Measurements from ENCODE around the gene EREG.
"Not testable (repeated sequence)": the region's sequence is repeated elsewhere in the genome, so short reads cannot be mapped to it uniquely, and the experiment has no call there.

Gene EREG
- total RNA-seq, result 0 reads per million in 3 experiments

- DNase-seq, result no peak
These were observed at the start of gene EREG for GRCh38 chr4:74364652-74365491. EREG (plus strand) TSS chr4:74365145; CDS start chr4:74365309, 164 bp downstream.

GRCh38 chr4:74315376-74315775 is 49.6 kb upstream of the EREG start:
- DNase-seq, result no peak

GRCh38 chr4:74316397-74316796 is 48.5 kb upstream of the EREG start:
- no peak for DNase-seq

GRCh38 chr4:74317616-74318246 is 47.2 kb upstream of the EREG start:
- DNase-seq, result no peak

- DNase-seq, result no peak
These were observed 46.7 kb upstream of the EREG start for GRCh38 chr4:74318276-74318675.

- DNase-seq, result no peak
These were observed 45.5 kb upstream of the EREG start for GRCh38 chr4:74319470-74319869.

GRCh38 chr4:74320559-74321118 is 44.3 kb upstream of the EREG start:
- DNase-seq, result peak; percentile 9

GRCh38 chr4:74322301-74322700 is 42.6 kb upstream of the EREG start:
- DNase-seq, result no peak

- no peak for DNase-seq
These were observed 41.3 kb upstream of the EREG start for GRCh38 chr4:74323663-74324062.

- no peak for DNase-seq
These were observed 40.7 kb upstream of the EREG start for GRCh38 chr4:74324262-74324661.

- no peak for DNase-seq
These were observed 39.1 kb upstream of the EREG start for GRCh38 chr4:74325886-74326285.

- DNase-seq, result no peak
These were observed 37.2 kb upstream of the EREG start for GRCh38 chr4:74327762-74328161.

GRCh38 chr4:74328501-74328900 is 36.4 kb upstream of the EREG start:
- DNase-seq, result no peak

- no peak for DNase-seq
These were observed 35.6 kb upstream of the EREG start for GRCh38 chr4:74329307-74329706.

- DNase-seq, result no peak
These were observed 34.6 kb upstream of the EREG start for GRCh38 chr4:74330295-74330750.

GRCh38 chr4:74331252-74331651 is 33.7 kb upstream of the EREG start:
- no peak for DNase-seq

GRCh38 chr4:74331944-74332343 is 33.0 kb upstream of the EREG start:
- DNase-seq, result no peak

GRCh38 chr4:74334636-74335035 is 30.3 kb upstream of the EREG start:
- DNase-seq, result no peak

- no peak for DNase-seq
These were observed 29.5 kb upstream of the EREG start for GRCh38 chr4:74335341-74336021.

- no peak for DNase-seq
These were observed 26.1 kb upstream of the EREG start for GRCh38 chr4:74338792-74339333.

GRCh38 chr4:74339501-74339900 is 25.4 kb upstream of the EREG start:
- no peak for DNase-seq

GRCh38 chr4:74340421-74340820 is 24.5 kb upstream of the EREG start:
- not testable (repeated sequence) for DNase-seq

GRCh38 chr4:74344031-74344430 is 20.9 kb upstream of the EREG start:
- no peak for DNase-seq

Data from central memory CD4-positive, alpha-beta T cell (primary cell).